Immature natural killer cell (primary cell): Measurements from ENCODE around the gene PTGR3. TPM values are rescaled to one million over a fixed set of nuclear protein-coding genes. Genes with fewer than 3 reads are reported as not detected.

ENCODE experiments used
- DNase-seq, 3 donors: peaks; one replicate each; pipeline ENCODE4 v3.0.0; 2022; ENCODE audit warnings: mixed read lengths in 1 of 3
- H3K27ac Mint-ChIP-seq, 6 donors: one replicate each; pipeline ENCODE4 v1.8.0; 2020; ENCODE audit warnings: mixed read lengths in 6 of 6, mild to moderate bottlenecking in 5 of 6, inconsistent platforms in 4 of 6, moderate library complexity in 3 of 6
- H3K27me3 Mint-ChIP-seq, 3 donors: one replicate each; pipeline ENCODE4 v1.8.0; 2020 to 2021; ENCODE audit warnings: low read depth in 3 of 3, mild to moderate bottlenecking in 3 of 3, mixed read lengths in 3 of 3, moderate library complexity in 3 of 3, inconsistent platforms in 1 of 3
- H3K36me3 Mint-ChIP-seq, 3 donors: one replicate each; pipeline ENCODE4 v1.8.0; 2020; ENCODE audit warnings: mixed read lengths in 3 of 3, inconsistent platforms in 2 of 3, mild to moderate bottlenecking in 2 of 3
- H3K4me1 Mint-ChIP-seq, 2 donors: one replicate each; pipeline ENCODE4 v1.8.0; 2020; ENCODE audit warnings: inconsistent platforms in 2 of 2, mild to moderate bottlenecking in 2 of 2, mixed read lengths in 2 of 2, moderate library complexity in 1 of 2
- H3K4me3 Mint-ChIP-seq, 5 donors: one replicate each; pipeline ENCODE4 v1.8.0; 2020; ENCODE audit warnings: mild to moderate bottlenecking in 5 of 5, mixed read lengths in 5 of 5, inconsistent platforms in 3 of 5, moderate library complexity in 3 of 5
- H3K9me3 Mint-ChIP-seq, 6 donors: one replicate each; pipeline ENCODE4 v1.8.0; 2020; ENCODE audit warnings: mild to moderate bottlenecking in 6 of 6, mixed read lengths in 6 of 6, inconsistent platforms in 4 of 6, moderate library complexity in 3 of 6
- polyA plus RNA-seq, 3 donors: library from polyadenylated mRNA; unstranded; fragments of 300-500 nt; fragmentation: Illumina TruSeq; gene quantifications; one replicate each; pipeline ENCODE4 v1.2.3, GENCODE V29; 2021

The PTGR3 gene
- polyA plus RNA-seq, 3 donors from 2014 or later, result 18.4 to 32.9 (median 26.1) TPM

- Mint-ChIP-seq H3K4me1 (peaks cover 73 to 85% of the 10 kb centered on the region in 2 donors), H3K4me3 (peak overlapping the region; percentile 45 to 71 (median 60)), H3K9me3 (no peaks in the 10 kb centered on the region), H3K27ac (peak overlapping the region; percentile 74 to 88 (median 82)), H3K27me3 (peaks cover 0 to 4% (median 3%) of the 10 kb centered on the region in 3 donors), H3K36me3 (peaks cover 0 to 3% (median 0%) of the 10 kb centered on the region in 3 donors)
- DNase-seq, result no peak
Measured at GRCh38 chr18:75228967-75229366, 20.0 kb upstream of the PTGR3 start.

GRCh38 chr18:75227535-75228296 is 18.8 kb upstream of the PTGR3 start:
- Mint-ChIP-seq H3K36me3 (peaks cover 0 to 3% (median 0%) of the 10 kb centered on the region in 3 donors), H3K4me3 (peak overlapping the region; percentile 55 to 80 (median 69)), H3K27ac (peak overlapping the region; percentile 74 to 87 (median 84)), H3K9me3 (no peaks in the 10 kb centered on the region), H3K4me1 (peaks cover 79 to 87% of the 10 kb centered on the region in 2 donors), H3K27me3 (peaks cover 0 to 4% (median 1%) of the 10 kb centered on the region in 3 donors)
- DNase-seq, result no peak

GRCh38 chr18:75226956-75227316 is 18.0 kb upstream of the PTGR3 start:
- H3K9me3 Mint-ChIP-seq, result no peaks in the 10 kb centered on the region
- peak overlapping the region; percentile 74 to 87 (median 84) for H3K27ac Mint-ChIP-seq
- peak overlapping the region; percentile 55 to 80 (median 69) for H3K4me3 Mint-ChIP-seq
- no peak for DNase-seq
- H3K36me3 Mint-ChIP-seq, result peaks cover 0 to 3% (median 0%) of the 10 kb centered on the region in 3 donors
- peaks cover 85 to 88% of the 10 kb centered on the region in 2 donors for H3K4me1 Mint-ChIP-seq
- peaks cover 0 to 4% (median under 1%) of the 10 kb centered on the region in 3 donors for H3K27me3 Mint-ChIP-seq

- Mint-ChIP-seq H3K4me3 (peak overlapping the region in 4 of 5 donors; percentile 53 to 77 (median 62)), H3K36me3 (peaks cover 0 to 3% (median 0%) of the 10 kb centered on the region in 3 donors), H3K27me3 (peaks cover 0 to 4% (median 0%) of the 10 kb centered on the region in 3 donors), H3K9me3 (no peaks in the 10 kb centered on the region), H3K27ac (peak overlapping the region; percentile 57 to 87 (median 72)), H3K4me1 (peaks cover 88 to 93% of the 10 kb centered on the region in 2 donors)
- DNase-seq, result no peak
Measured at GRCh38 chr18:75226286-75226955, 17.5 kb upstream of the PTGR3 start.

GRCh38 chr18:75223687-75224347 is 14.9 kb upstream of the PTGR3 start:
- H3K4me3 Mint-ChIP-seq, result peak overlapping the region in 1 of 5 donors; percentile 14
- no peaks in the 10 kb centered on the region for H3K9me3 Mint-ChIP-seq
- DNase-seq, result no peak
- peaks cover 86 to 94% of the 10 kb centered on the region in 2 donors for H3K4me1 Mint-ChIP-seq
- H3K27me3 Mint-ChIP-seq, result peaks cover 0 to 4% (median 0%) of the 10 kb centered on the region in 3 donors
- peak overlapping the region in 3 of 6 donors; percentile 31 to 59 (median 40) for H3K27ac Mint-ChIP-seq
- H3K36me3 Mint-ChIP-seq, result no peaks in the 10 kb centered on the region

- Mint-ChIP-seq H3K36me3 (no peaks in the 10 kb centered on the region), H3K27ac (peak overlapping the region; percentile 36 to 87 (median 75)), H3K4me3 (peak overlapping the region in 4 of 5 donors; percentile 59 to 81 (median 76)), H3K27me3 (no peaks in the 10 kb centered on the region), H3K9me3 (no peaks in the 10 kb centered on the region), H3K4me1 (peaks cover 85 to 94% of the 10 kb centered on the region in 2 donors)
- no peak for DNase-seq
Measured at GRCh38 chr18:75222407-75222806, 13.5 kb upstream of the PTGR3 start.

GRCh38 chr18:75221897-75222296 is 13.0 kb upstream of the PTGR3 start:
- peak overlapping the region; percentile 50 to 81 (median 73) for H3K4me3 Mint-ChIP-seq
- no peak for DNase-seq
- H3K36me3 Mint-ChIP-seq, result no peaks in the 10 kb centered on the region
- H3K9me3 Mint-ChIP-seq, result no peaks in the 10 kb centered on the region
- H3K27ac Mint-ChIP-seq, result peak overlapping the region; percentile 29 to 100 (median 81)
- H3K4me1 Mint-ChIP-seq, result peaks cover 85 to 94% of the 10 kb centered on the region in 2 donors
- no peaks in the 10 kb centered on the region for H3K27me3 Mint-ChIP-seq

- peak overlapping the region in 4 of 6 donors; percentile 61 to 100 (median 78) for H3K27ac Mint-ChIP-seq
- no peaks in the 10 kb centered on the region for H3K27me3 Mint-ChIP-seq
- no peaks in the 10 kb centered on the region for H3K36me3 Mint-ChIP-seq
- peaks cover 85 to 94% of the 10 kb centered on the region in 2 donors for H3K4me1 Mint-ChIP-seq
- H3K9me3 Mint-ChIP-seq, result no peaks in the 10 kb centered on the region
- peak overlapping the region in 1 of 5 donors; percentile 73 for H3K4me3 Mint-ChIP-seq
- DNase-seq, result no peak
Measured at GRCh38 chr18:75221397-75221796, 12.5 kb upstream of the PTGR3 start.

GRCh38 chr18:75220551-75221355 is 11.8 kb upstream of the PTGR3 start:
- peaks cover 85 to 94% of the 10 kb centered on the region in 2 donors for H3K4me1 Mint-ChIP-seq
- no peaks in the 10 kb centered on the region for H3K9me3 Mint-ChIP-seq
- peak overlapping the region in 5 of 6 donors; percentile 76 to 100 (median 87) for H3K27ac Mint-ChIP-seq
- H3K27me3 Mint-ChIP-seq, result no peaks in the 10 kb centered on the region
- DNase-seq, result no peak
- no peaks in the 10 kb centered on the region for H3K36me3 Mint-ChIP-seq
- peak overlapping the region in 2 of 5 donors; percentile 7 to 14 for H3K4me3 Mint-ChIP-seq

GRCh38 chr18:75219745-75220375 is 10.9 kb upstream of the PTGR3 start:
- no peak for DNase-seq
- H3K4me1 Mint-ChIP-seq, result peaks cover 91 to 100% of the 10 kb centered on the region in 2 donors
- no peaks in the 10 kb centered on the region for H3K36me3 Mint-ChIP-seq
- H3K27ac Mint-ChIP-seq, result peak overlapping the region; percentile 79 to 100 (median 90)
- H3K4me3 Mint-ChIP-seq, result peak overlapping the region; percentile 1 to 53 (median 26)
- no peaks in the 10 kb centered on the region for H3K9me3 Mint-ChIP-seq
- no peaks in the 10 kb centered on the region for H3K27me3 Mint-ChIP-seq

- H3K9me3 Mint-ChIP-seq, result no peaks in the 10 kb centered on the region
- peak overlapping the region in 2 of 5 donors; percentile 3 for H3K4me3 Mint-ChIP-seq
- no peaks in the 10 kb centered on the region for H3K36me3 Mint-ChIP-seq
- H3K27me3 Mint-ChIP-seq, result no peaks in the 10 kb centered on the region
- H3K27ac Mint-ChIP-seq, result peak overlapping the region; percentile 93 to 100 (median 99)
- no peak for DNase-seq
- H3K4me1 Mint-ChIP-seq, result peaks cover 88 to 100% of the 10 kb centered on the region in 2 donors
Measured at GRCh38 chr18:75218065-75218923, 9.4 kb upstream of the PTGR3 start.
